HT1080 (cell line): ENCODE results near the gene SUPT3H. TPM values are rescaled to one million over a fixed set of nuclear protein-coding genes. Genes with fewer than 3 reads are reported as not detected.
"Not testable (repeated sequence)": the region's sequence is repeated elsewhere in the genome, so short reads cannot be mapped to it uniquely, and the experiment has no call there.

Source experiments
- DNase-seq: peaks from one replicate; pipeline ENCODE4 v3.0.0-alpha.2; 2015; ENCODE audit warnings: low read depth
- total RNA-seq: library from RNA; depleted of rRNA; stranded (reverse); fragments of >200 nt; shearing (Covaris generic); gene quantifications from 2 replicates; pipeline ENCODE4 v1.2.3, GENCODE V29; 2014

The SUPT3H gene
- total RNA-seq, 1 experiment from 2014 or later: 9.1 TPM

DNA sequence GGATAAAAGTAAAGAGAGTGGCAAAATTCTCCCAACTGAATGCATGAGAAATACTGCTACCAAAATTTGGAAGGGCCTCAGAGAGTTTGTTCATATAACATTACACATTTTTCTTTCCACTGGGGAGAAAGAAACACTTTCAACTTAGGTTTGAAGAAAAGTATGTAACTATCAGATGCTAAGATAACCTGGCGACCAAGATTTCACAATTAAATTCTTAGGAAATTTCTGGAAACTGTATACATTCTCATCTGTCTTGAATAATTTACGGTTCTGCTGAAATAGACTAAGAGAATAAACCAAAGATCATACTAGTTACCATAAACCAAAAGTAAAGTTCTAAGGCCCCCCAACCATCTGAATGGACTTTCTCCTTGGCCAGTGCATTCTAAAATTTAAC is 462.6 kb downstream of the SUPT3H start:
- DNase-seq: no peak

- no peak for DNase-seq
These were observed 463.6 kb downstream of the SUPT3H start for GRCh38 chr6:44914141-44914540.

DNA sequence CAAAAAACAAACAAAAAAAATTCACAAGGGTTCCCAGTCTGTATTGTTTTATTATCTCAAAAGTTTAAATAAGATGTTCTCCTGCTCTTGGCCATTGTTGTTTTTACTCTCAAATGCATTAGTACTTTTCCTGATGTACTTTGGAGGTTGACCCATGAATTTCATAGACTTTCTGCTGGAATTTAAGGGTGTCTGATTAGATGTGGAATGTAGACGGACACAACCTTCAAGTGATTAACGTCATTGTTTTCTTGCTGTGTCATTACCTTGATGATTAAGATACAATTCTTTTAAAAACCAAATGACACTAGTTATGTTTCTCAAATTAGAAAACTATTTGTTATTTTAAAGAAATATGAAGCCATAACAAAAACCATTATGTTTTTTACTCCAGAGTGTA is 471.0 kb downstream of the SUPT3H start:
- no peak for DNase-seq

DNA sequence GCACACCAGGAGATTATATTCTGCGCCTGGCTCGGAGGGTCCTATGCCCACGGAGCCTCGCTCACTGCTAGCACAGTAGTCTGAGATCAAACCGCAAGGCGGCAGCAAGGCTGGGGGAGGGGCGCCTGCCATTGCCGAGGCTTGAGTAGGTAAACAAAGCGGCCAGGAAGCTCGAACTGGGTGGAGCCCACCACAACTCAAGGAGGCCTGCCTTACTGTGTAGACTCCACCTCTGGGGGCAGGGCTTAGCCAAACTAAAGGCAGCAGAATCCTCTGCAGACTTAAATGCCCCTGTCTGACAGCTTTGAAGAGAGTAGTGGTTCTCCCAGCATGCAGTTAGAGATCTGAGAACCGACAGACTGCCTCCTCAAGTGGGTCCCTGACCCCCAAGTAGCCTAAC is 477.4 kb downstream of the SUPT3H start:
- not testable (repeated sequence) for DNase-seq

- DNase-seq: peak; percentile 17
These were observed 479.3 kb downstream of the SUPT3H start for GRCh38 chr6:44898296-44898930.

DNA sequence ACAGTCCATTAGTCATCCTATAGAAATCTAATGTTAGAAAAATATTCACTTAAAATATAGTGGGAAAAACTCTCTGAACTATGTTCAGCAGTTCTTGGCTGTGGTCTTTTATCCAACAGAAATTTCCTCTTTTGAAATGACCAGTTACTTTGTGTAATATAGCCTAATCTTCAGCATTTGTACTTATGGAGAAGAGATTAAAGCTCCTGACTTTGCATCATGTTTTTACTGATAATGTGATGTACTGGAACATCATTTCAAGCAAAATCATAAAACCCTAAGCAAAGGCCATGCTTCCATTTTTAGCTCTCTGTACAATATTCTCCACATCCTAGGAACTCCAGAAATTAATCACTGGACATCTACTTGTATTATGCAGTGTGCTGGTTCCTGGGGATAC is 480.4 kb downstream of the SUPT3H start:
- no peak for DNase-seq

DNA sequence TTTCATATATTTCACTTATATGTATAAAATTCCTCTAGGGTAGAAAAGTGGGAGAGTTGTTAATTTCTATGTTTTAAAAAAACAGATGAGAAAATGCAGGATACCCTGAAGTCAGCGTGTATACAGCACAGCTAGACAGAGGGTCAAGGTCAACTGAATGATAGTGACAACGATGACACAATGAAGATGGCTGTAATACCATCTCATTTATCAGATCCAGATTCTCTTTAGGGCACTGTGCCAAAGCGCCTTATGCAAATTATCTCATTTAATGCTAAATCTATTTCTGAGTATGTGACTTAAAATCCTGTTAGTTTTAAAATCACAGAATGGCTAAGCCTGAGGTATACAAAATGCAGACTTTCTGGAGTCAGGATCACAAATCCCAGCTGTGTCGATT is 481.0 kb downstream of the SUPT3H start:
- no peak for DNase-seq

- no peak for DNase-seq
These were observed 485.2 kb downstream of the SUPT3H start for GRCh38 chr6:44892579-44892978.

DNA sequence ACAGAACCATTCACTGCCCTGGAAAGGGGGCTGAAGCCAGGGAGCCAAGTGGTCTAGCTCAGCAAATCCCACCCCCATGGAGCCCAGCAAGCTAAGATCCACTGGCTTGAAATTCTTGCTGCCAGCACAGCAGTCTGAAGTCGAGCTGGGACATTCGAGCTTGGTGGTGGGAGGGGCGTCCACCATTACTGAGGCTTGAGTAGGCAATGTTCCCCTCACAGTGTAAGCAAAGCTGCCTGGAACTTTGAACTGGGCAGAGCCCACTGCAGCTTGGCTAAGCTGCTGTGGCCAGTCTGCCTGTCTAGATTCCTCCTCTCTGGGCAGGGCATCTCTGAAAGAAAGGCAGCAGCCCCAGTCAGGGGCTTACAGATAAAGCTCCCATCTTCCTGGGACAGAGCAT is 498.7 kb downstream of the SUPT3H start:
- DNase-seq: not testable (repeated sequence)

DNA sequence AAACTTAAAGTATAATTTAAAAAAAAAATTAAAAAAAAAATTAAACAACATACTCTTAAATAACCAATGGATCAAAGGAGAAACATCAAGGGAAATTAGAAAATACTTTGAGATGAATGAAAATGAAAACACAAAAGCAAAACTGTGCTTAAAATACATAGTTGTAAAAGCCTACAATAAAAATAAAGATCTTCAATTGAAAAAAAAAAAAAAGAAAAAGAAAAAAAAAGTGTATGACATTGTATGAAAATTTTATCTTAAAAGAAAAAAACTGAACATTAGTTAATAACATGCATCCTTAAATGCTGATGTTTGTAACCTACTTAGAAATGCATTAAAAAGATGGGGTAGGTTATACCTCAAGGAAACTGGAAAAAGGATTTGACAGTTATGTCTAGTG is 501.1 kb downstream of the SUPT3H start:
- DNase-seq: not testable (repeated sequence)

GRCh38 chr6:44869321-44869897 is 508.3 kb downstream of the SUPT3H start:
- DNase-seq: no peak

- no peak for DNase-seq
These were observed 508.8 kb downstream of the SUPT3H start for GRCh38 chr6:44868910-44869309.

DNA sequence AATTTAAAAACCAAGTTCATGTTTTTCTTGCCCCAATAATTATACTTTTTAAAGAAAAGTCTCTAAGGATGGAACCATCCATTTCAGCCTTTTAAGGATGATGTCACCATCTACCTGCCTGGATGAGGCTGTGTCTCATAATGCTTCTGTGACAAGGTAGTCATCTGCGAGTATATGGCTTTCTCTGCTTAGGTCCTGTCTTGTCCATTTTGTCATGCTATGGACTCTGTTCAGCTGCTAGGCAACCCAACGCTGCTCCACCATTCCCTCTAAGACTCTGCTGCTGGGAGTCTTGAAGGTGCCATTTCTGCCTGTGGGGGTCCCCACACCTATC is 509.4 kb downstream of the SUPT3H start:
- DNase-seq: no peak

DNA sequence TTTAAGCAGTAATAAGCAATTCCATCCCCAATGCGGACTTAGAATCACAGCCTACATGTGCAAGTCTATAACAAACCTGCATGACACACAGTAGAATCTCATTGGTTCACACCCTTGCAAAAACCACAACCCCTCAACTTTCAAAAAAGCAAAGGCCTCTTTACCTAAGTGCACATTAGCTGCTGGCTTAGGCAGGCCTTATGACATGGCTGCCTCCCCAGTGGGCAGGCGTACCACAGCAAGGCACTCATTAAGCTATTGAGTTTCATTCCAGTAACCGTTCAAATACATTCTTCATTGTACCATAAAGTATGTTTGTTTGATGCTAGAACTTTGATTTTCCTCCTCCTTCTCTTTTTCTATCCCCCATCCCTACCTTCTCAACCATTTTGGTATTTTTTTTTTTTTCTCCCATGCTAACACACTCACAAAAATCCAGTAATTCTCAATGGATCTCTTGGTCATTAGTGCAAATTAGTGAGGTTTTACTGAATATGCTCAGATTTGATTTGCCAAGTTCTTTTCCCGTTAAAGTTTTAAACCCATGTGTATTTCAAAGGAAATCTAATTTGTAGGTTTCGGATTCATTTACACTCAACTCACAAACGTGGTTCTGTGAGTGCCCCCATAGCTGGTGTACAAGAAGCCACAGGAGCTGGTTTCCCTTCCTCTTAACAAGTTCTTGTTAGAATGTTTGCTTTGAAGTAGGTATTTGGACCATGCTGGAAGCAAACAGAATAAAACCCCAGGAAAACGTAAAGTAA is 510.0 kb downstream of the SUPT3H start:
- no peak for DNase-seq

GRCh38 chr6:44865184-44865583 is 512.5 kb downstream of the SUPT3H start:
- DNase-seq: not testable (repeated sequence)

DNA sequence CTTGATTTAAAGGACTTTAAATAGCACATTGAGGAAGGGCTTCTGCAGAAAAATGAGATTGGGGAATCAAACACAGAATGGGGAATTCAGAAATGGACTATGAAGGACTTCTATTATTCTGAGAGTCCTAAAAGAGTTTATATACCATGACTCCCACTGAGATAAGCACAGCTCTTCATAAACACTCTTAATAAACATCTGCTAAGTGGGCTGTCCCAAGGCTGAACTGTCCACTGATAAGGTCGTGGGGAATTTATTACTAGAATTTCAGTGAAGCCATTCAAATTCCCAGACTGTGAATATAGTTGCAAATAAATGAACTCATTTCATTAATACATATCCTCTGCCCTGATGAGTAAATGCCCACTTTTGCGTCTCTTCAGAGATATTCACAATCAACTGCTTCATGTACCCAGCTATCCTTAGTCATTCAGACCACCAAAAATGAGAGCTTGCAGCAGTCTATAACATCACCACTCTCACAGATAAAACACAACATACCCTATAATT is 517.8 kb downstream of the SUPT3H start:
- DNase-seq: no peak

DNA sequence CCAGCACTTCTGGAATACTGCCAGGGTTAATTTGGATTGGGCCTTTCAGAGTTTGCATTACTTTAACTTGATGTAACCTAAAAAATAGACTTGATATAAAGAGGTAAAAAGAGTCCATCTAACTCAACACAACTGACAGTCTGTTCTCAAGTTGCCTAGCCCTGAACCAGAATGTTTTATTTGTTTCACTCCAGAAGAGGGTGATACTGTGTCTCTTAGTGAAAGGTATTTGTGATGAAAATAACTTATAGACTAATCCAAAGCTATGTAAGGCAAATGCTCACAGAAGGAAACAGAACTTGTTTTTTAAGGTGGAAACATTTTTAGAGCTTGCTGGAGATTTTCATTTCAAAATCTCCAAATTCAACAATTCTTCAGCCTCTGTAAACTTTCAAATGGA is 518.7 kb downstream of the SUPT3H start:
- DNase-seq: no peak

- DNase-seq: no peak
These were observed 521.3 kb downstream of the SUPT3H start for GRCh38 chr6:44856479-44856878.

GRCh38 chr6:44855562-44856411 is 521.9 kb downstream of the SUPT3H start:
- no peak for DNase-seq

GRCh38 chr6:44854712-44855443 is 522.9 kb downstream of the SUPT3H start:
- no peak for DNase-seq

GRCh38 chr6:44851176-44851575 is 526.6 kb downstream of the SUPT3H start:
- no peak for DNase-seq
